ENCODE data around the gene ZNF576.

The ZNF576 gene

GRCh38 chr19:43618921-43619261 lies 22.5 kb downstream of the ZNF576 start:
- peak overlapping the region; percentile 72 for H3K4me3 ChIP-seq (replicated peaks; ENCODE audit: insufficient read depth, low read length)
- DNase-seq (ENCODE audit: low read depth in 1 of 2, low spot score in 1 of 2) = peak; percentile 65 to 73
- no peaks in the 10 kb centered on the region for H3K27me3 ChIP-seq (ENCODE audit: insufficient read depth, poor library complexity, severe bottlenecking)
- H3K27ac ChIP-seq (replicated peaks) = peak overlapping the region; percentile 89
- TF ChIP-seq SPI1 (IDR thresholded peaks at IDR 0.05; ENCODE audit: borderline replicate concordance, low read depth) (no peak), REST (IDR thresholded peaks at IDR 0.05; ENCODE audit: insufficient replicate concordance, low read depth) (no peak), CTCF (IDR thresholded peaks at IDR 0.05; ENCODE audit: insufficient read depth, low read length) (no peak), POLR2AphosphoS5 (IDR thresholded peaks at IDR 0.05; ENCODE audit: low read depth) (no peak), GABPA (IDR thresholded peaks at IDR 0.05; ENCODE audit: low read depth) (no peak)

GRCh38 chr19:43619262-43620060 lies 23.1 kb downstream of the ZNF576 start, which contains the start of gene ZNF428:
TSS of gene ZNF428 (minus strand) at chr19:43619629. CDS start at chr19:43614304, 5,325 bp downstream.
- DNase-seq (ENCODE audit: low read depth in 1 of 2, low spot score in 1 of 2) = peak; percentile 83 to 90
- H3K27me3 ChIP-seq (ENCODE audit: insufficient read depth, poor library complexity, severe bottlenecking) = no peaks in the 10 kb centered on the region
- H3K27ac ChIP-seq (replicated peaks) = peak within 1 kb of the TSS; percentile 89
- H3K4me3 ChIP-seq (replicated peaks; ENCODE audit: insufficient read depth, low read length) = peak within 1 kb of the TSS; percentile 72
- TF ChIP-seq REST (IDR thresholded peaks at IDR 0.05; ENCODE audit: insufficient replicate concordance, low read depth) (peak; percentile 30), POLR2AphosphoS5 (IDR thresholded peaks at IDR 0.05; ENCODE audit: low read depth) (0 out of 2 replicates have a peak, but pooled peaks have one; percentile 45), CTCF (IDR thresholded peaks at IDR 0.05; ENCODE audit: insufficient read depth, low read length) (no peak)

GRCh38 chr19:43620061-43621001 lies 23.9 kb downstream of the ZNF576 start:
- TF ChIP-seq SPI1 (IDR thresholded peaks at IDR 0.05; ENCODE audit: borderline replicate concordance, low read depth) (no peak), CTCF (IDR thresholded peaks at IDR 0.05; ENCODE audit: insufficient read depth, low read length) (no peak), POLR2AphosphoS5 (IDR thresholded peaks at IDR 0.05; ENCODE audit: low read depth) (no peak; the same call in 1 of the 2 replicates)
- Histone ChIP-seq H3K4me3 (replicated peaks; ENCODE audit: insufficient read depth, low read length) (peak overlapping the region; percentile 72), H3K27me3 (ENCODE audit: insufficient read depth, poor library complexity, severe bottlenecking) (peaks cover 1% of the 10 kb centered on the region), H3K27ac (replicated peaks) (peak overlapping the region; percentile 89)
- DNase-seq (ENCODE audit: low read depth in 1 of 2, low spot score in 1 of 2) = no peak
